ENCODE results near the gene CRY2.
"Not testable (repeated sequence)": the region's sequence is repeated elsewhere in the genome, so short reads cannot be mapped to it uniquely, and the experiment has no call there.

CRY2 gene

GRCh38 chr11:45807792-45808238 lies 39.5 kb upstream of the CRY2 start:
- peak overlapping the region; percentile 2 to 86 for H3K4me3 ChIP-seq (replicated peaks in 1 of 2; ENCODE audit: low read depth in 2 of 2, low read length in 2 of 2)
- no peak for TF ChIP-seq CTCF (IDR thresholded peaks at IDR 0.05; ENCODE audit: low read depth, low read length)

DNA sequence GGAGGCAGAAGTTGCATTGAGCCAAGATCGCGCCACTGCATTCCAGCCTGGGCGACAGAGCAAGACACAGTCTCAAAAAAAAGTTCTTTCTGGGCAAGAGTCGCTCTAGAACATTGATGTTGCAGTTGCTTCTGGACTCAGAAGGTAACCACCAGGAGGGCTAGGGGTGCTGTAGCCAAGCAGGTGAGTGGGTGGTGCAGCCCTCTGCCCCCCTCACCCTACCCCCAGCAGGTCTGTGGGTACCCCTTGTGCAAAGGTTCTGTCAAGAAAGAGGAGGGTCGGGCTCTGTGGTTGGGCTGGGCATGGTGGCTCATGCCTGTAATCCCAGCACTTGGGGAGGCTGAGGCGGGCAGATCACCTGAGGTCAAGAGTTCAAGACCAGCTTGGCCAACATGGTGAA lies 38.8 kb upstream of the CRY2 start:
- H3K4me3 ChIP-seq (replicated peaks in 1 of 2; ENCODE audit: low read depth in 2 of 2, low read length in 2 of 2); DNase-seq (ENCODE audit: low read depth in 2 of 2): not testable (repeated sequence)

More at GRCh38 chr11:45807792-45808238, 39.5 kb upstream of the CRY2 start:
- DNase-seq (ENCODE audit: low read depth in 2 of 2), result no peak

- no peak for TF ChIP-seq CTCF (IDR thresholded peaks at IDR 0.05; ENCODE audit: low read depth, low read length)
These were observed 37.5 kb upstream of the CRY2 start for GRCh38 chr11:45809456-45810395.

GRCh38 chr11:45810431-45811108 lies 36.7 kb upstream of the CRY2 start:
- no peak overlapping the region for H3K4me3 ChIP-seq (replicated peaks in 1 of 2; ENCODE audit: low read depth in 2 of 2, low read length in 2 of 2)
- TF ChIP-seq CTCF (IDR thresholded peaks at IDR 0.05; ENCODE audit: low read depth, low read length), result no peak
- no peak for DNase-seq (ENCODE audit: low read depth in 2 of 2)

More at GRCh38 chr11:45809456-45810395, 37.5 kb upstream of the CRY2 start:
- peak in 1 of 2 donors; percentile 8 for DNase-seq (ENCODE audit: low read depth in 2 of 2)
- no peak overlapping the region for H3K4me3 ChIP-seq (replicated peaks in 1 of 2; ENCODE audit: low read depth in 2 of 2, low read length in 2 of 2)

- DNase-seq (ENCODE audit: low read depth in 2 of 2), result no peak
- no peak overlapping the region for H3K4me3 ChIP-seq (replicated peaks in 1 of 2; ENCODE audit: low read depth in 2 of 2, low read length in 2 of 2)
- no peak for TF ChIP-seq CTCF (IDR thresholded peaks at IDR 0.05; ENCODE audit: low read depth, low read length)
These were observed 36.2 kb upstream of the CRY2 start for GRCh38 chr11:45811109-45811435.

DNA sequence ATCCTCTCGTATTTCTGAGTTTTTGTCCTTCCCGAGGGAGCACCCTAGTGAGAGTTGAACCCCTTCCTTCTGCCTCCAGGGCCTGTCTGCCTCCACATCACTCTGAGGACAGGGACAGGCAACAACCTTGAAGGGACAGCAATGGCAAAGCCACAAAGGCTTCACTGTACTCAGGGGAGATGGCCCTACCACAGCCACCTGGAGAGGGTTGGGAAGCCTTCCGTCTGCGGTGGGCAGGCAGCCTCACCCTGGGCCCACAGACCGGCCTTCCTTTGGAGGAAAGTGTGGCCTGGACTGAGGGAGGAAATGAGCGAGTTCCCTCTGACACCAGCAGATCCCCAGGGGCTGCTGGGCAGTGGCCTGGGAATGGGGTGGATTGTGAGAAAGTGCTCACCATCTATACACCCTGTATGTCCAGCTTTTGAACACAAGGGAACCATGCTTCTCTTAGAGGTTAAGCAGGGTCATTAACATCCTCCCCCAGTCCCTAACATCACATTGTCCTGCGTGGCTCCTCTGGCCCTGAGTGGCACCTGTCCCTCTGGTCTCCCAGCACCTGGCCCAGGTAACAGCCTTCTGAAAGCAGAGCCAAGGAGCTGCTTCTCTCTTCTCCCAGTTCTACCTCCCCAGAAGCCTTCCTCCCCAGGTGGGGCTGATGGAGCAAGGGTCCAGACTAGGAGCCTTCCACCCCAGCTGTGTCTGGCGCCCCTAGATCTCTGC lies 35.5 kb upstream of the CRY2 start:
- no peak overlapping the region for H3K4me3 ChIP-seq (replicated peaks in 1 of 2; ENCODE audit: low read depth in 2 of 2, low read length in 2 of 2)
- no peak for DNase-seq (ENCODE audit: low read depth in 2 of 2)
- TF ChIP-seq CTCF (IDR thresholded peaks at IDR 0.05; ENCODE audit: low read depth, low read length), result no peak

Measured in cardiac fibroblast (primary cell).